Fibroblast of pulmonary artery (primary cell): ENCODE measurements around the gene YAF2.
"Not testable (repeated sequence)": the region's sequence is repeated elsewhere in the genome, so short reads cannot be mapped to it uniquely, and the experiment has no call there.

Experiments
- DNase-seq: peaks from one replicate; pipeline ENCODE4 v3.0.0-alpha.2; 2010; ENCODE audit warnings: low read depth
- H3K4me3 ChIP-seq: replicated peaks from 2 replicates; pipeline ENCODE4 v1.5.1; 2011; ENCODE audit warnings: low read depth, mild to moderate bottlenecking, control low read depth, low read length, moderate library complexity
- TF ChIP-seq, protein P1 (sequence below): IDR thresholded peaks from 2 replicates; pipeline ENCODE4 v1.5.1; 2011; ENCODE audit warnings: mild to moderate bottlenecking, control low read depth, low read length, inconsistent platforms; ENCODE audit errors: missing control alignments

YAF2 gene

DNA sequence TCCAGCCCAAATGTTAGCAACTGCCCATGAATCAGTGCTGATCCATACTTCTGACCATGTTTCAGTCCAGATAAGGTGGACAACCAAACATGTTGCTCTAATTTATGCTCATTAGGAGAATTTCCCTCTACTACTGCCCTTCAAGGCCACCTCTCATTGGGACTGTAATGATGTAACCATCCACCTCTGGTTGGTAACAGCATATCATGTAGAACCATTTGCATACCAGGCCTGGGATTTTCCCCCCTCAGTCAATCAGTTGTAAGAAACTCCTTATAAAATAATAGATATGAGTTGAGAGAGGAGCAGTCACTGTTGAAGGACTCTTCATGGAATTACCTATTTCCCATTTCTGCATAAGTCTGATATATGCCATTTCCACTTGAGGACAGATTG, 17.8 kb upstream of the YAF2 start:
- H3K4me3 ChIP-seq, result no peak overlapping the region
- TF ChIP-seq, protein P1, sequence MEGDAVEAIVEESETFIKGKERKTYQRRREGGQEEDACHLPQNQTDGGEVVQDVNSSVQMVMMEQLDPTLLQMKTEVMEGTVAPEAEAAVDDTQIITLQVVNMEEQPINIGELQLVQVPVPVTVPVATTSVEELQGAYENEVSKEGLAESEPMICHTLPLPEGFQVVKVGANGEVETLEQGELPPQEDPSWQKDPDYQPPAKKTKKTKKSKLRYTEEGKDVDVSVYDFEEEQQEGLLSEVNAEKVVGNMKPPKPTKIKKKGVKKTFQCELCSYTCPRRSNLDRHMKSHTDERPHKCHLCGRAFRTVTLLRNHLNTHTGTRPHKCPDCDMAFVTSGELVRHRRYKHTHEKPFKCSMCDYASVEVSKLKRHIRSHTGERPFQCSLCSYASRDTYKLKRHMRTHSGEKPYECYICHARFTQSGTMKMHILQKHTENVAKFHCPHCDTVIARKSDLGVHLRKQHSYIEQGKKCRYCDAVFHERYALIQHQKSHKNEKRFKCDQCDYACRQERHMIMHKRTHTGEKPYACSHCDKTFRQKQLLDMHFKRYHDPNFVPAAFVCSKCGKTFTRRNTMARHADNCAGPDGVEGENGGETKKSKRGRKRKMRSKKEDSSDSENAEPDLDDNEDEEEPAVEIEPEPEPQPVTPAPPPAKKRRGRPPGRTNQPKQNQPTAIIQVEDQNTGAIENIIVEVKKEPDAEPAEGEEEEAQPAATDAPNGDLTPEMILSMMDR, result no peak
- no peak for DNase-seq

DNA sequence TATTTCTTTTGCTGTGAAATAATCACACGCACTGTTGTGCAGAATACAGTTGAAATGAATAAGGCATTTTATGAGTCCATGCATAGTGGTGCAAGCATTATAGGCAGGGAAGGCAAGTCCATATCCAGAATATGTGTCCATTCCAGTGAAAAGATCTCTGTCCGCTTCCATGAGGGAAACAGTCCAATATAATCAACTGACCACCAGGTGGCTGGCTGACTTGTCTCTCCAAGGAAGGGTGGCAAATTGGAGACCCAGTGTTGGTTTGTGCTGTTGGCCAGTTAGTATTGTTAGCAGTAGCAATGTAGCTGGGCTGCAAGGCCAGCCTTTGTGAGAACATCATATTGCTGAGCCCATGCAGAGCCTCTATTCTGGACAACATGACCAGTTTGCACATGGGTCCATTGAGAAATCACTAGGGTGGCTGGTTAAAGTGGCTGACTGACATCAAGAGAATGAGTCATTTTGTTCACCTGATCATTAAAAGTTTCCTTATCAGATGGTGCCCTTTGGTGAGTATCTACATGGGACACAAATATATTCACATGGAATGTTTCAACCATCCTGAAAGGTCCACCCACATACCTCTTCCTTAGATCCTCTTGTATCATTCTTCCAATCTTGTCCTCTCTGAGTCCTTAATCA, 17.3 kb upstream of the YAF2 start:
- no peak for DNase-seq
- no peak overlapping the region for H3K4me3 ChIP-seq
- TF ChIP-seq, protein P1, result peak; percentile 2

DNA sequence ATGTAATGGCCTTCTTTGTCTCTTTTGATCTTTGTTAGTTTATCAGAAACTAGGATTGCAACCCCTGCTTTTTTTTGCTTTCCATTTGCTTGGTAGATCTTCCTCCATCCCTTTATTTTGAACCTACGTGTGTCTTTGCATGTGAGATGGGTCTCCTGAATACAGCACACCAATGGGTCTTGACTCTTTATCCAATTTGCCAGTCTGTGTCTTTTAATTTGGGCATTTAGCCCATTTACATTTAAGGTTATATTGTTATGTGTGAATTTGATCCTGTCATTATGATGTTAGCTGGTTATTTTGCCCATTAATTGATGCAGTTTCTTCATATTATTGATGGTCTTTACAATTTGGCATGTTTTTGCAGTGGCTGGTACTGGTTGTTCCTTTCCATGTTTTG, 14.6 kb upstream of the YAF2 start:
- H3K4me3 ChIP-seq, DNase-seq: not testable (repeated sequence)

DNA sequence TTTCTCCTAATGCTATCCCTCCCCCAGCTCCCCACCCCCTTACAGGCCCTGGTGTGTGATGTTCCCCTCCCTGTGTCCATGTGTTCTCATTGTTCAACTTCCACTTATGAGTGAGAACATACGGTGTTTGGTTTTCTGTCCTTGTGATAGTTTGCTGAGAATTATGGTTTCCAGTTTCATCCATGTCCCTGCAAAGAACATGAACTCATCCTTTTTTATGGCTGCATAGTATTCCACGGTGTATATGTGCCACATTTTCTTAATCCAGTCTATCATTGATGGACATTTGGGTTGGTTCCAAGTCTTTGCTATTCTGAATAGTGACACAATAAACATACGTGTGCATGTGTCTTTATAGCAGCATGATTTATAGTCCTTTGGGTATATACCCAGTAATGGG, 11.0 kb upstream of the YAF2 start:
- not testable (repeated sequence) for H3K4me3 ChIP-seq, DNase-seq

DNA sequence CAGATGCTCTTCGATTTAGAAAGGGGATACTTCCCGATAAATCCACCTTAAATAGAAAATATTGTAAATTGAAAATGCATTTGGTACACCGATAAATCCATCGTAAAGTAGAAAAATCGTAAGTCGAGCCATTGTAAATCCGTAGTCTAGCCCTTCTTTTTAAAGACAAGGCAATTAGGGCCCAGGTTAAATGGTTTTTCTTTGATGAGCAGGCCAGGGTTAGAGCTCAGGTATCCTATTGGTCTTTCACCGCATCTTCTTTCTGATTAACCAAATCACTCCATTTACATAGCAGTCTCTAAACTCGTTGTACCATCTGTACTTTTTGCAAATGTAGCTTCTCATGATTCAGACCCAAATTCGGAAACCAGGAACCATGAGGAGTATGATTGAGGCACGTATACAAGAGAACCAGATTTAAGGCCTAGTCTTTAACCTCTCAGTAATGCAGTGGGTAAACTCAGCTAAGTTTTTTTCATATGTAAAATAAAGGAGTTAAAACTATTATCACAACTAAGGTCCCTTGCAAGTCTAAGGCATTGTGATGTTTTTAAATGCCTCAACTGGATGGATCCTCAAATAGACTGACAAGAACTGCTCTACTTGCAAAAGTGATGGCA, 2.2 kb upstream of the YAF2 start:
- TF ChIP-seq, protein P1, result no peak
- no peak overlapping the region for H3K4me3 ChIP-seq
- no peak for DNase-seq

DNA sequence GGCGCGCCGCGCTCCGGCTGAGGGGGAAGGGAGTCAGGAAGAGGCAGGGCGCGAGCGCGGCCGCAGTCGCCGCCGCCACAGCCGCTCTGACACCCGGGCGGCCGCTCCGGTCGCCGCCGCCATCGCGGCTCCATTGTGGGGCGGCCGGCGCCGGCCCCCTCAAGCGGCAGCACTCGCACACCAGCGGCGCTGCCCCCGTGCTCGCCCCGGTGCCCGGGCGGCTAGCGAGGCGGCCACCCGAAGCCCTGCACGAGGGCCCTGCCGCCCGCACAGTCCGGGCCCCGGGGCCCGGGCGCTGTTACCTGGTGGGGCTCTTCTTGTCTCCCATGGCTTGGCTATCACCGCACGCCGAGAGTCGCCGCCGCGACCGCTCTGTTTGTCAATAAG, 202 bp downstream of the YAF2 start:
- no peak for DNase-seq
- H3K4me3 ChIP-seq, result peak overlapping the region; percentile 74
- TF ChIP-seq, protein P1, result no peak

DNA sequence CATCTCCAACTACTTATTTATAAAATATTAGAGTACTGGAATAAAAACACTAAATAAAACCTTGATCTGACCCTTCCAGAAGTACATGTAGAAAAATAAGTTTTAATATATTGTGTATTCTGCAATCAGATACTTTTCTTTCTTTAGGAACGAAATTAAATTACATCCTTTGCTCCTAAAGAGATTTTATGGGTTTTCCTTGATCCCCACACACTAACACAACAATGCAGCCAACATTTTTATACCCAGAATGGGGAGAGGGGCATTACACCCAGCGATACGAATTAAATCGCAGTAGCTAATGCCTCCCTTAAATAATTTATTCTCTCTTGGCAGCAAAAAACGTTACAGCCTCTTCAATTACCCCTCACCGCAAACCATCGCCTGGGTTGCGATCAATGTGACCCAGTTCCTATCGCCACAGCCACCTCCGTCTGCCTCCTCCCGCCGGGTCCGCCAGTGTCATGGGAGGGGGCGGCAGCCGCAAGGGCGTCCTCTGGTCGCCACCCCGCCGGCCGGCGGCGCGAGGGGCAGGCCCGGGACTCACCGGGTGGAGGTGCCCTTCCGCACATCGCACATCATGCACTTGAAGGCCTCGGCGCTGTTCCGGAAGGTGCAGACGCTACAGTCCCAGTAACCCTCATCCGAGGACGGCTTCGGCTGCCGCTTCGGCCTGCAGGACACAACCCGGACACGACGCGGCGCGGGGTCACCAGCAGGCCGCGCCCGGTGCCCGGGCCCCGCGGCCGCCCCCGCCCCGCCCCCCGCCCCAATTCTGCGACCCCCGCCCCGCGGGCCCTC, 796 bp downstream of the YAF2 start:
- DNase-seq, result peak; percentile 79
- H3K4me3 ChIP-seq, result peak overlapping the region; percentile 74
- TF ChIP-seq, protein P1, result peak; percentile 25
